HepG2 (cell line): Measurements from ENCODE around the gene FAM117A. TPM values are rescaled to one million over a fixed set of nuclear protein-coding genes. Genes with fewer than 3 reads are reported as not detected.

ENCODE experiments used
- ATF1 ChIP-seq: IDR thresholded peaks from 2 replicates; pipeline ENCODE4 v1.6.1; 2016; ENCODE audit warnings: mild to moderate bottlenecking, control low read depth
- MXD4 ChIP-seq: IDR thresholded peaks from 2 replicates; pipeline ENCODE4 v1.6.1; 2016; ENCODE audit warnings: mild to moderate bottlenecking, missing biosample characterization, missing genetic modification reagents
- MYC ChIP-seq: sonication (generic); formaldehyde crosslinking; IDR thresholded peaks from 2 replicates; pipeline ENCODE4 v1.9.0; 2021; ENCODE audit warnings: missing genetic modification reagents, borderline replicate concordance
- NFIC ChIP-seq: IDR thresholded peaks from 2 replicates; pipeline ENCODE4 v1.6.1; 2012; ENCODE audit warnings: mild to moderate bottlenecking, low read length, inconsistent platforms
- PRPF4 ChIP-seq: fragments of 200-400 bp; formaldehyde crosslinking; IDR thresholded peaks from 2 replicates; pipeline ENCODE4 v1.6.1; 2016; ENCODE audit warnings: low read length, low read depth; ENCODE audit not compliant: poor library complexity, severe bottlenecking
- RERE ChIP-seq: IDR thresholded peaks from 2 replicates; pipeline ENCODE4 v1.6.1; 2016; ENCODE audit warnings: low read depth, missing genetic modification reagents, missing compliant biosample characterization
- SNAPC4 ChIP-seq: sonication (generic); formaldehyde crosslinking; IDR thresholded peaks from 2 replicates; pipeline ENCODE4 v1.4.0; 2020; ENCODE audit warnings: mild to moderate bottlenecking, missing genetic modification reagents
- SP140L ChIP-seq: sonication (generic); formaldehyde crosslinking; IDR thresholded peaks from 2 replicates; pipeline ENCODE4 v1.4.0; 2020; ENCODE audit warnings: missing genetic modification reagents, borderline replicate concordance
- SRSF9 ChIP-seq: fragments of 200-400 bp; formaldehyde crosslinking; IDR thresholded peaks from 2 replicates; pipeline ENCODE4 v1.6.1; 2018; ENCODE audit warnings: borderline replicate concordance, mild to moderate bottlenecking, low read depth, low read length; ENCODE audit not compliant: insufficient read depth, poor library complexity, severe bottlenecking
- ZNF256 ChIP-seq: sonication (generic); formaldehyde crosslinking; conservative IDR thresholded peaks from 2 replicates; pipeline ENCODE4 v1.4.0; 2020; ENCODE audit warnings: missing genetic modification reagents
- ZNF260 ChIP-seq: sonication (generic); formaldehyde crosslinking; IDR thresholded peaks from 2 replicates; pipeline ENCODE4 v1.4.0; 2020; ENCODE audit warnings: missing genetic modification reagents, low read depth, mild to moderate bottlenecking, borderline replicate concordance
- ZNF691 ChIP-seq: sonication (generic); formaldehyde crosslinking; IDR thresholded peaks from 2 replicates; pipeline ENCODE4 v1.4.0; 2020; ENCODE audit warnings: missing genetic modification reagents, low read depth, mild to moderate bottlenecking, borderline replicate concordance
- ZNF7 ChIP-seq: IDR thresholded peaks from 2 replicates; pipeline ENCODE4 v1.6.1; 2016; ENCODE audit warnings: missing biosample characterization, missing genetic modification reagents
- ZNF784 ChIP-seq: sonication (generic); formaldehyde crosslinking; IDR thresholded peaks from 2 replicates; pipeline ENCODE4 v1.5.1; 2020; ENCODE audit warnings: missing genetic modification reagents, mild to moderate bottlenecking, borderline replicate concordance
- ZSCAN9 ChIP-seq: IDR thresholded peaks from 2 replicates; pipeline ENCODE4 v1.6.1; 2016; ENCODE audit warnings: borderline replicate concordance
- polyA plus RNA-seq, 8 experiments: library from polyadenylated mRNA; depleted of rRNA in 3 of 8; stranded (reverse) in 7 of 8; unstranded in 1 of 8; fragments of >200 nt; fragmentation: Illumina TruSeq in 4 of 8; extraction: Trizol in 4 of 8; gene quantifications; 2 replicates each; pipeline versions ENCODE4 v1.2.1 to v1.2.3, GENCODE V29; 2011 to 2016; ENCODE audit warnings: low read depth in 4 of 8, missing spikeins in 1 of 8, mixed read lengths in 1 of 8; ENCODE audit not compliant: insufficient read depth in 1 of 8
- total RNA-seq, 5 experiments: library from RNA; depleted of rRNA; stranded (reverse); fragments of >200 nt; fragmentation: Illumina TruSeq; extraction: Trizol; gene quantifications; 2 replicates each; pipeline ENCODE4 v1.2.3, GENCODE V29; 2016; ENCODE audit warnings: low read depth in 1 of 5

The FAM117A gene
- total and polyA plus RNA-seq, 2 of the 13 experiments (the other 11 are each of a cell fraction or from before 2014, with no cell fraction given) = 12.1 to 19.8 TPM

GRCh38 chr17:49788478-49789242 is 24.7 kb upstream of the FAM117A start, which contains the start of gene KAT7 (continued):
- TF ChIP-seq ZNF7 (CRISPR knock-in tag) = no peak; the same call in 1 of the 2 replicates
- TF ChIP-seq SRSF9 = no peak
- TF ChIP-seq ZNF256 (CRISPR knock-in tag) = peak; percentile 89; the same call in 1 of the 2 replicates
- no peak for TF ChIP-seq PRPF4
- TF ChIP-seq MYC (CRISPR knock-in tag) = peak; percentile 88
- no peak; the same call in 1 of the 2 replicates for TF ChIP-seq ZSCAN9 (CRISPR knock-in tag)
- no peak; the same call in 1 of the 2 replicates for TF ChIP-seq RERE (CRISPR knock-in tag)
- peak; percentile 78; the same call in 1 of the 2 replicates for TF ChIP-seq SNAPC4 (CRISPR knock-in tag)
- no peak for TF ChIP-seq ZNF260 (CRISPR knock-in tag)
- no peak for TF ChIP-seq NFIC
- TF ChIP-seq SP140L (CRISPR knock-in tag) = no peak; the same call in 1 of the 2 replicates
- peak; percentile 98 for TF ChIP-seq ATF1 (CRISPR knock-in tag)
- TF ChIP-seq MXD4 (CRISPR knock-in tag) = peak; percentile 42; the same call in 1 of the 2 replicates
- TF ChIP-seq ZNF784 = peak; percentile 58
- TF ChIP-seq ZNF691 = peak; percentile 83; the same call in 1 of the 2 replicates
